Esophagus muscularis mucosa (tissue), 4 donors: Measurements from ENCODE around the gene PTGFR. TPM values are rescaled to one million over a fixed set of nuclear protein-coding genes. Genes with fewer than 3 reads are reported as not detected.

Experiments
- DNase-seq: peaks from one replicate; pipeline ENCODE4 v3.0.0-alpha.2; 2017; ENCODE audit errors: extremely low spot score
- H3K27ac ChIP-seq, 4 donors: fragments of 200-600 bp; sonication (generic); replicated peaks in 1 of 4; 1 replicate in 3 of 4; 2 replicates in 1 of 4; pipeline ENCODE4 v1.5.1; 2016 to 2019; ENCODE audit warnings: mild to moderate bottlenecking in 1 of 4
- H3K27me3 ChIP-seq, 4 donors: fragments of 200-600 bp; sonication (generic); one replicate each; pipeline versions ENCODE4 v1.5.1 to v1.6.0; 2016 to 2019
- H3K36me3 ChIP-seq, 4 donors: fragments of 200-600 bp; sonication (generic); one replicate each; pipeline ENCODE4 v1.5.1; 2016 to 2019
- H3K4me1 ChIP-seq, 4 donors: fragments of 200-600 bp; sonication (generic); one replicate each; pipeline ENCODE4 v1.5.1; 2016 to 2019
- H3K4me3 ChIP-seq, 4 donors: fragments of 200-600 bp; sonication (generic); 1 replicate in 2 of 4; 2 replicates in 2 of 4; pipeline ENCODE4 v1.5.1; 2016 to 2019; ENCODE audit warnings: mild to moderate bottlenecking in 4 of 4, moderate library complexity in 1 of 4
- H3K9me3 ChIP-seq, 4 donors: fragments of 200-600 bp; sonication (generic); 1 replicate in 3 of 4; 2 replicates in 1 of 4; pipeline ENCODE4 v1.5.1; 2016 to 2019
- EP300 ChIP-seq: sonication (generic); formaldehyde crosslinking; IDR thresholded peaks from one replicate; pipeline ENCODE4 v1.6.1; 2017; ENCODE audit warnings: antibody characterized with exemption
- POLR2A ChIP-seq: fragments of 450-650 bp; IDR thresholded peaks from one replicate; pipeline ENCODE4 v1.6.1; 2017; ENCODE audit warnings: antibody characterized with exemption, moderate library complexity, mild to moderate bottlenecking, low read depth
- POLR2AphosphoS5 ChIP-seq, 2 donors: sonication (generic); formaldehyde crosslinking; IDR thresholded peaks; one replicate each; pipeline ENCODE4 v1.6.1; 2017; ENCODE audit warnings: antibody characterized with exemption in 2 of 2
- WGBS: methylation state at CpG from one replicate; pipeline ENCODE4 v1.1.5; 2018; 5-methylcytosine and 5-hydroxymethylcytosine counted together
- intact Hi-C: fragments of 100-400 bp; cut with DNase I; formaldehyde crosslinking; loops from one replicate; pipeline ENCODE4 v1.15.1; 2023
- total RNA-seq, 4 donors: library from RNA; depleted of rRNA; stranded (reverse); fragments of >200 nt; gene quantifications; one replicate each; pipeline versions ENCODE4 v1.1.0 to v1.2.1, GENCODE V29; 2016
- TF ChIP-seq, protein P1 (sequence below), 3 experiments: fragments of 200-600 bp in 2 of 3; fragments of 450-650 bp in 1 of 3; sonication (generic) in 2 of 3; IDR thresholded peaks; one replicate each; pipeline ENCODE4 v1.5.1; 2017 to 2019; ENCODE audit warnings: antibody characterized with exemption in 3 of 3, mild to moderate bottlenecking in 2 of 3, moderate library complexity in 1 of 3

PTGFR gene
- total RNA-seq, 4 donors from 2014 or later: 2.1 to 3.8 (median 2.8) TPM

DNA sequence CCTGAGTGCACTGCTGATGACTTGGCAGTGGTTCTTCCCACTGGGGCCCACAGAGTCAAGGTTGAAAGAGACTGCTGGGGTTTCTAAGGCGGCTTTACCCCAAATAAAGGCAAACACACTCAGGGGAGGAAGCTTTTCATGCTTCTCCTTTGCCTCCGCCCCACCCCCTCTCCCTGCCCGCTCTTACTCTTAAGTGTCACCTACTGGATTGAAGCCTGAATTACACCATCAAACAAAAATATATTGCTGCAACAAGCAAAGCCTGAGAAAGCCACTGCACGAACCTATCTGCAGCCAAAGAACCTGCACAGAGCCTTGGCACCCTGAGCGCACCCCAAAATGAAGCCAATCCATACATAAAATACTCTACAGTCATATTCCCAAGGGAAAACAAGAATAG lies 63.1 kb downstream of the PTGFR start:
- Histone ChIP-seq H3K4me1 (no peaks in the 10 kb centered on the region), H3K27ac (no peak overlapping the region), H3K4me3 (no peak overlapping the region), H3K27me3 (no peaks in the 10 kb centered on the region), H3K9me3 (peaks cover 0 to 19% (median 15%) of the 10 kb centered on the region in 4 donors), H3K36me3 (no peaks in the 10 kb centered on the region)
- TF ChIP-seq, protein P1, sequence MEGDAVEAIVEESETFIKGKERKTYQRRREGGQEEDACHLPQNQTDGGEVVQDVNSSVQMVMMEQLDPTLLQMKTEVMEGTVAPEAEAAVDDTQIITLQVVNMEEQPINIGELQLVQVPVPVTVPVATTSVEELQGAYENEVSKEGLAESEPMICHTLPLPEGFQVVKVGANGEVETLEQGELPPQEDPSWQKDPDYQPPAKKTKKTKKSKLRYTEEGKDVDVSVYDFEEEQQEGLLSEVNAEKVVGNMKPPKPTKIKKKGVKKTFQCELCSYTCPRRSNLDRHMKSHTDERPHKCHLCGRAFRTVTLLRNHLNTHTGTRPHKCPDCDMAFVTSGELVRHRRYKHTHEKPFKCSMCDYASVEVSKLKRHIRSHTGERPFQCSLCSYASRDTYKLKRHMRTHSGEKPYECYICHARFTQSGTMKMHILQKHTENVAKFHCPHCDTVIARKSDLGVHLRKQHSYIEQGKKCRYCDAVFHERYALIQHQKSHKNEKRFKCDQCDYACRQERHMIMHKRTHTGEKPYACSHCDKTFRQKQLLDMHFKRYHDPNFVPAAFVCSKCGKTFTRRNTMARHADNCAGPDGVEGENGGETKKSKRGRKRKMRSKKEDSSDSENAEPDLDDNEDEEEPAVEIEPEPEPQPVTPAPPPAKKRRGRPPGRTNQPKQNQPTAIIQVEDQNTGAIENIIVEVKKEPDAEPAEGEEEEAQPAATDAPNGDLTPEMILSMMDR (IDR thresholded peaks at IDR 0.05): no peak
- TF ChIP-seq POLR2A (no peak), POLR2AphosphoS5 (IDR thresholded peaks at IDR 0.05) (no peak), EP300 (no peak)
- intact Hi-C loops: no loop called here
- DNase-seq: no peak
- WGBS: 80% methylated on average over 5 of the region's 5 CpGs

DNA sequence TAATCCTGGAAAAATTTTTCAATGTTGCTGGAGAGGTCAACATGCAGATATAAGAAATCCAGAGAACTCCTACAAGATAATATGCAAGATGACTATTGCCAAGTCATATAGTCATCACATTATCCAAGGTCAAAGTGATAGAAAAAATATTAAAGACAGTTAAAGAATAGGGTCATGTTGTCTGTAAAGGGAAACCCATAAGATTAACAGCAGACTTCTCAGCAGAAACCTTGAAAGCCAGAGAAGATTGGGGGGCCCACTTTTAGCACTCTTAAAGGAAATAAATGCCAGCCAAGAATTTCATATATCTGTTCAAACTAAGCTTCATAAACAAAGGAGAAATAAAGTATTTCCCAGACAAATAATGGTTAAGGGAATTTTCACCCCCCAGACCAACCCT lies 64.1 kb downstream of the PTGFR start:
- Histone ChIP-seq H3K9me3 (peaks cover 0 to 16% (median 10%) of the 10 kb centered on the region in 4 donors), H3K4me1 (no peaks in the 10 kb centered on the region), H3K4me3 (no peak overlapping the region), H3K27me3 (no peaks in the 10 kb centered on the region), H3K27ac (no peak overlapping the region), H3K36me3 (no peaks in the 10 kb centered on the region)
- DNase-seq: no peak
- TF ChIP-seq POLR2A (no peak), EP300 (no peak), POLR2AphosphoS5 (IDR thresholded peaks at IDR 0.05) (no peak)
- TF ChIP-seq, protein P1 (IDR thresholded peaks at IDR 0.05): no peak
- intact Hi-C loops: no loop called here

DNA sequence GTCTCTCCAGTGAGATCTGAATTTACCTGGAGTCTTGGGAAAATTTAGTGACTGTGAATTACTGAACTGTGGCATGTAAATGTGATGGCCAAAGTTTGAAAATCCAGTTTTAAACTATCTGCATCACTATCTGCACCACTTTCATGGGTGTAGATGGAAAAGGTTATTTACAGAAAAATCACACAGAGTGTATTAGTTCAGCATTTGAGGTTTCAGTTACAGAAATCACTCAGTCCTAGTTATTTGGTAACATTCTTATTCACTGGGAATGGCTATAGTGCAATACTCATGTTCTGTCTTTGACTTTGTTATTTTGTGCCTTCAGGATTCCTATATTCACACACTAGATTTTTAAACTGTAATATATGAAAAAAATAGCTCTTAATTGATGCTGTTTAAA lies 68.9 kb downstream of the PTGFR start:
- H3K27me3 ChIP-seq: no peaks in the 10 kb centered on the region
- H3K4me3 ChIP-seq: no peak overlapping the region
- H3K9me3 ChIP-seq: no peaks in the 10 kb centered on the region
- DNase-seq: no peak
- intact Hi-C loops: no loop called here
- H3K36me3 ChIP-seq: no peaks in the 10 kb centered on the region
- no peak overlapping the region for H3K27ac ChIP-seq
- TF ChIP-seq, protein P1 (IDR thresholded peaks at IDR 0.05): no peak
- no peak for TF ChIP-seq POLR2AphosphoS5 (IDR thresholded peaks at IDR 0.05)
- TF ChIP-seq POLR2A: no peak
- no peak for TF ChIP-seq EP300
- no peaks in the 10 kb centered on the region for H3K4me1 ChIP-seq

DNA sequence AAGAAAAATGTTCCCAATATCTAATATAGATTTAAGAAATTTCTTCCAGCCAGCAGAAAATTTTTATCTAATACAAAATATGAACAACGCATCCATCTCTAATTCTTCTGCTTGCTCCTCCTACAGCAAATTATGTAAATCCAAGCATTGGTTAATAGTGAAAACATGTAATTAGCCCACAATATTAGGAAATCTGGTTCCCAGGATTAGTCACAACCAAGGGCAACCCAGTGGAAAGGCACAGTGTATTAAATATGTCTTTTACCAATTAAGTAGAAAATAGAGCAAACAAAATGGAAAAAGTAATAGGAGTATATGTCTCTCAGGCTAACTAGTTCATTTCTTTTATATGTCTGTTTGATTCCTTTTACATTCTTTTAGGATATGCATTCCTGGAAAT lies 70.0 kb downstream of the PTGFR start:
- WGBS: 96% methylated on average over 1 of the region's 1 CpG
- Histone ChIP-seq H3K4me1 (no peaks in the 10 kb centered on the region), H3K9me3 (no peaks in the 10 kb centered on the region), H3K36me3 (no peaks in the 10 kb centered on the region), H3K27ac (no peak overlapping the region), H3K27me3 (no peaks in the 10 kb centered on the region), H3K4me3 (no peak overlapping the region)
- DNase-seq: no peak
- intact Hi-C loops: no loop called here
- TF ChIP-seq, protein P1 (IDR thresholded peaks at IDR 0.05): no peak
- TF ChIP-seq EP300 (no peak), POLR2A (no peak), POLR2AphosphoS5 (IDR thresholded peaks at IDR 0.05) (no peak)

DNA sequence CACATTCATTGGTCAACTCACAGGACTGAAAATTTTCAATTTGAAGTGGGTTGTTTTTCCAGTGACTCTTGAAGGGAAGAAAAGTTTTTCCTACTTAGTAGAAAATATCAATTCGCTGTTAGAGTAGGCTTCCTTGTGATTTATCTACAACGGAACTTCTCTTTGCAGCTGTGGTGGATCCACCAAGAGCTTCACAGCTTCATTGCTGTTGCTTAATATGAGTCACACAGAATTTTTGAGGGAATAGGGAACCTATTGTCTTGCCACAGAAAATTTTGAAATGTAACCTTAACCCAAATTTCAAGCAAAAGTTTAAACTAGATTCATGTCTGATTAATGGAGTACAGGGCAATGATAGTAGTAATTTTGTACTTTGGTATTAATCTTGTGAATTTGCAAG lies 71.1 kb downstream of the PTGFR start:
- DNase-seq: no peak
- no peak overlapping the region for H3K27ac ChIP-seq
- H3K4me1 ChIP-seq: no peaks in the 10 kb centered on the region
- no peaks in the 10 kb centered on the region for H3K9me3 ChIP-seq
- WGBS: 97% methylated on average over 2 of the region's 2 CpGs
- intact Hi-C loops: no loop called here
- H3K36me3 ChIP-seq: no peaks in the 10 kb centered on the region
- H3K27me3 ChIP-seq: no peaks in the 10 kb centered on the region
- H3K4me3 ChIP-seq: no peak overlapping the region
- TF ChIP-seq POLR2AphosphoS5 (IDR thresholded peaks at IDR 0.05) (no peak), POLR2A (no peak), EP300 (no peak)
- TF ChIP-seq, protein P1 (IDR thresholded peaks at IDR 0.05): no peak
